ENCODE data around the gene RBM12. TPM values are rescaled to one million over a fixed set of nuclear protein-coding genes. Genes with fewer than 3 reads are reported as not detected.

RBM12 gene
- total and polyA plus RNA-seq, 2 of the 8 experiments (the other 6 are each of a cell fraction or from before 2014, with no cell fraction given), result 187 to 214 TPM

DNA sequence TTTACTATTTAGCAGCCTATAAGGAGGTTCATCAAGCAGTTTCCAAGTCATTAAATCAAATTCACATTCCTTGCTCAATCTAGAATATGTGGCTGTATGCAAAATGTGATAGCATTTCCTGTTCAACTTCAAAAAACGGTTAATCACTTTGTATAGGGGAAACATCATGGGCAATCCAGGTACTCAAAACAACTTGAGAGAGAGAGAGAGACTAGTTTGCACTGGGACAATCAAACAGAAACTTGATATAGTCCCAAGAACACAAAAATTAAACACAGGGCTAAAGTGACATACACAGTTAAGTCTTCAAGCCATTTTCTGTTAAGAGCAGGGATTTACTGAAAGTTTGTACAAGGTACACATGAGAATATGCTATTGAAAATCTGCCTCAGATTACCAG is 7.4 kb downstream of the RBM12 start:
- H4K5ac ChIP-seq (ENCODE audit: insufficient read length, low read depth, low read length), result no peak overlapping the region
- peaks cover 14% of the 10 kb centered on the region for H3K79me1 ChIP-seq (ENCODE audit: low read depth, low read length)
- peaks cover 10 to 35% (median 22%) of the 10 kb centered on the region in 4 experiments; a peak in 7 of 8 replicates for H3K36me3 ChIP-seq (ENCODE audit: control insufficient read depth in 2 of 4, insufficient read depth in 4 of 4, low read length in 3 of 4)
- H3K79me2 ChIP-seq (ENCODE audit: control insufficient read depth in 1 of 2, insufficient read depth in 2 of 2, low read length in 2 of 2), result peaks cover 75 to 100% of the 10 kb centered on the region in 2 experiments
- no peak overlapping the region for H2AFZ ChIP-seq (ENCODE audit: low read length)
- 77% methylated on average over 1 of the region's 1 CpG; no CpG with 5 or more reads in 1 of the 2 experiments for WGBS, 2 experiments (ENCODE audit: extremely low coverage in 1 of 2, insufficient coverage in 1 of 2, insufficient read length in 1 of 2, insufficient replicate concordance in 2 of 2, low coverage in 1 of 2, low lambda C conversion rate in 2 of 2, missing lambda C conversion rate in 1 of 2)
- no peaks in the 10 kb centered on the region for H3K27me3 ChIP-seq (replicated peaks in 1 of 4; ENCODE audit: control insufficient read depth in 3 of 4, extremely low read depth in 1 of 4, insufficient read depth in 3 of 4, low read length in 3 of 4)
- no peak overlapping the region for H4K91ac ChIP-seq (replicated peaks; ENCODE audit: insufficient read length, low read length)
- no peak for FAIRE-seq
- no peak overlapping the region for H3K4me2 ChIP-seq (ENCODE audit: insufficient read depth in 1 of 2, low read depth in 2 of 2, low read length in 2 of 2)
- H2BK120ac ChIP-seq (replicated peaks; ENCODE audit: low read depth, low read length), result no peak overlapping the region
- H2BK20ac ChIP-seq (ENCODE audit: low read length), result no peak overlapping the region
- no peaks in the 10 kb centered on the region for H3K23me2 ChIP-seq (ENCODE audit: low read depth, low read length)
- DNase-seq (ENCODE audit: low read depth in 1 of 2, low spot score in 2 of 2), result no peak
- no peak overlapping the region for H3K9ac ChIP-seq (replicated peaks in 1 of 4; ENCODE audit: extremely low read depth in 1 of 4, low read depth in 3 of 4, low read length in 3 of 4)
- H3K4ac ChIP-seq (replicated peaks; ENCODE audit: insufficient read length, low read depth, low read length), result no peak overlapping the region
- H4K20me1 ChIP-seq (replicated peaks in 1 of 2; ENCODE audit: control insufficient read depth in 1 of 2, insufficient read depth in 2 of 2, low read length in 2 of 2), result peaks cover 59 to 64% of the 10 kb centered on the region in 2 experiments
- no peak overlapping the region for H3K14ac ChIP-seq (ENCODE audit: insufficient read length)
- no peak overlapping the region for H2BK5ac ChIP-seq (ENCODE audit: low read depth, low read length)
- no peak overlapping the region for H2BK12ac ChIP-seq (ENCODE audit: low read depth, low read length)
- no peak overlapping the region for H2AK5ac ChIP-seq (ENCODE audit: low read depth, low read length)
- H4K8ac ChIP-seq (ENCODE audit: extremely low read depth, insufficient read depth, low read length), result no peak overlapping the region
- no peak overlapping the region for H3K27ac ChIP-seq (ENCODE audit: low read depth, low read length)
- no peaks in the 10 kb centered on the region for H3K9me3 ChIP-seq (ENCODE audit: insufficient read depth in 2 of 2, low read depth in 1 of 2, low read length in 1 of 2)
- no peak for TF ChIP-seq CEBPB (IDR thresholded peaks at IDR 0.05; ENCODE audit: low read depth, low read length)
- TF ChIP-seq PHF8 (conservative IDR thresholded peaks at IDR 0.05; ENCODE audit: low read depth, low read length), result no peak
- TF ChIP-seq JUND (IDR thresholded peaks at IDR 0.05; ENCODE audit: low read length), result no peak
- TF ChIP-seq CBX8 (IDR thresholded peaks at IDR 0.05; ENCODE audit: borderline replicate concordance, low read depth, low read length), result no peak
- TF ChIP-seq EP300 (IDR thresholded peaks at IDR 0.05; ENCODE audit: borderline replicate concordance in 1 of 2, low read depth in 2 of 2, low read length in 2 of 2), result no peak
- no peak for TF ChIP-seq RNF2 (IDR thresholded peaks at IDR 0.05; ENCODE audit: borderline replicate concordance, low read depth, low read length, missing control alignments, poor library complexity, severe bottlenecking)
- TF ChIP-seq TCF12 (IDR thresholded peaks at IDR 0.05; ENCODE audit: low read depth, low read length), result no peak
- no peak for TF ChIP-seq CHD2 (IDR thresholded peaks at IDR 0.05; ENCODE audit: low read length)
- TF ChIP-seq TEAD4 (IDR thresholded peaks at IDR 0.05; ENCODE audit: low read depth, low read length), result no peak
- TF ChIP-seq HDAC2 (IDR thresholded peaks at IDR 0.05; ENCODE audit: borderline replicate concordance in 1 of 2, low read depth in 2 of 2, low read length in 2 of 2), result no peak
- TF ChIP-seq KDM5A (IDR thresholded peaks at IDR 0.05; ENCODE audit: low read length), result no peak
- TF ChIP-seq BCL11A (IDR thresholded peaks at IDR 0.05; ENCODE audit: low read depth in 2 of 2, low read length in 2 of 2), result no peak
- TF ChIP-seq TBP (IDR thresholded peaks at IDR 0.05; ENCODE audit: low read depth, low read length), result no peak
- no peak overlapping the region for H3K56ac ChIP-seq (replicated peaks; ENCODE audit: insufficient read length, low read depth, low read length)
- peaks cover 0 to 4% (median 1%) of the 10 kb centered on the region in 4 experiments; a peak in 4 of 7 replicates for H3K4me1 ChIP-seq (replicated peaks in 1 of 4; ENCODE audit: control insufficient read depth in 3 of 4, insufficient read depth in 4 of 4, low read length in 3 of 4)
- H3K18ac ChIP-seq (ENCODE audit: extremely low read depth, low read length), result no peak overlapping the region
- ChIA-PET POLR2A (ENCODE audit: partially characterized antibody) (interaction anchor here (0.8 to 3.7 kb wide), 7 partner anchors 8 to 85 kb away, joined by 4 to 28 read pairs (median 4); partner anchors contain the start of gene RBM39), CTCF (ENCODE audit: partially characterized antibody) (interaction anchor here (0.8 to 1.1 kb wide), 3 partner anchors 12 to 545 kb away, joined by 3 read pairs; no protein-coding TSS in a partner anchor)
- no peak overlapping the region for H3K4me3 ChIP-seq (ENCODE audit: extremely low read depth in 1 of 4, insufficient read depth in 2 of 4, low read depth in 3 of 4, low read length in 4 of 4)
- no peak overlapping the region for H2BK15ac ChIP-seq (ENCODE audit: low read length)
- H3K23ac ChIP-seq (ENCODE audit: insufficient read length), result no peak overlapping the region
